C4-2B (cell line): Measurements from ENCODE around the gene CBX6.

Source experiments
- H3K27ac ChIP-seq: fragments of 450-650 bp; 2 replicates; pipeline ENCODE4 v1.5.1; 2017
- CTCF ChIP-seq: fragments of 450-650 bp; conservative IDR thresholded peaks from 2 replicates; pipeline ENCODE4 v1.5.1; 2017; ENCODE audit warnings: mild to moderate bottlenecking
- ZFX ChIP-seq: fragments of 450-650 bp; IDR thresholded peaks from 2 replicates; pipeline ENCODE4 v1.6.1; 2017

Gene CBX6

GRCh38 chr22:38828616-38829205, 43.3 kb downstream of the CBX6 start:
- H3K27ac ChIP-seq: no peak overlapping the region
- TF ChIP-seq CTCF (no peak), ZFX (no peak)

GRCh38 chr22:38828191-38828590, 43.8 kb downstream of the CBX6 start:
- no peak overlapping the region for H3K27ac ChIP-seq
- TF ChIP-seq ZFX: no peak
- no peak for TF ChIP-seq CTCF

GRCh38 chr22:38827510-38827909, 44.5 kb downstream of the CBX6 start:
- no peak for TF ChIP-seq ZFX
- no peak for TF ChIP-seq CTCF
- no peak overlapping the region for H3K27ac ChIP-seq

- no peak overlapping the region for H3K27ac ChIP-seq
- TF ChIP-seq ZFX (no peak), CTCF (no peak)
These were observed 45.2 kb downstream of the CBX6 start for GRCh38 chr22:38826801-38827200.

GRCh38 chr22:38826386-38826785, 45.6 kb downstream of the CBX6 start:
- H3K27ac ChIP-seq: no peak overlapping the region
- no peak for TF ChIP-seq ZFX
- TF ChIP-seq CTCF: no peak

GRCh38 chr22:38824585-38824984, 47.4 kb downstream of the CBX6 start:
- TF ChIP-seq CTCF (no peak), ZFX (no peak)
- H3K27ac ChIP-seq: no peak overlapping the region

GRCh38 chr22:38823637-38824036, 48.4 kb downstream of the CBX6 start:
- TF ChIP-seq CTCF (no peak), ZFX (no peak)
- no peak overlapping the region for H3K27ac ChIP-seq
